NCI-H82 treated with DMSO at 0.1 percent for 48 hours (cell line): Measurements from ENCODE around the gene AP2A1.

Experiments
- DNase-seq: peaks from one replicate; lab custom pipeline; 2025; ENCODE audit not compliant: unreplicated experiment; lab: John Stamatoyannopoulos, UW

Gene AP2A1

GRCh38 chr19:49837425-49837824 lies 70.6 kb downstream of the AP2A1 start:
- DNase-seq: no peak

GRCh38 chr19:49838885-49839588 lies 72.2 kb downstream of the AP2A1 start:
- DNase-seq: no peak

GRCh38 chr19:49839713-49840112 lies 72.9 kb downstream of the AP2A1 start:
- no peak for DNase-seq

- DNase-seq: no peak
Measured at GRCh38 chr19:49840321-49840720, 73.5 kb downstream of the AP2A1 start.

GRCh38 chr19:49840736-49841249 lies 74.0 kb downstream of the AP2A1 start:
- no peak for DNase-seq

GRCh38 chr19:49843265-49843664 lies 76.5 kb downstream of the AP2A1 start:
- no peak for DNase-seq

GRCh38 chr19:49844138-49845095 lies 77.6 kb downstream of the AP2A1 start:
- DNase-seq: no peak

GRCh38 chr19:49845414-49845813 lies 78.6 kb downstream of the AP2A1 start:
- DNase-seq: no peak

GRCh38 chr19:49846408-49846807 lies 79.6 kb downstream of the AP2A1 start:
- DNase-seq: no peak

- no peak for DNase-seq
Measured at GRCh38 chr19:49847731-49848696, 81.2 kb downstream of the AP2A1 start.

GRCh38 chr19:49848938-49849337 lies 82.1 kb downstream of the AP2A1 start:
- DNase-seq: no peak

GRCh38 chr19:49849433-49850220 lies 82.8 kb downstream of the AP2A1 start:
- no peak for DNase-seq

- no peak for DNase-seq
Measured at GRCh38 chr19:49850221-49850486, 83.4 kb downstream of the AP2A1 start.

GRCh38 chr19:49850487-49851342 lies 83.9 kb downstream of the AP2A1 start, which contains the start of gene PTOV1:
Gene PTOV1, plus strand, starts transcription at chr19:49851159.
- DNase-seq: peak; percentile 80

- DNase-seq: peak; percentile 10
Measured at GRCh38 chr19:49851456-49852259, 84.9 kb downstream of the AP2A1 start.

GRCh38 chr19:49852631-49853126 lies 85.9 kb downstream of the AP2A1 start:
- no peak for DNase-seq

- no peak for DNase-seq
Measured at GRCh38 chr19:49853852-49854377, 87.1 kb downstream of the AP2A1 start.
